GM12865 (cell line): ENCODE data around the gene FNDC11.
"Not testable (repeated sequence)": the region's sequence is repeated elsewhere in the genome, so short reads cannot be mapped to it uniquely, and the experiment has no call there.

ENCODE experiments used
- DNase-seq: peaks from one replicate; pipeline ENCODE4 v3.0.0; 2010; ENCODE audit warnings: low read depth
- H3K4me3 ChIP-seq: 2 replicates; pipeline ENCODE4 v1.5.1; 2011; ENCODE audit warnings: mild to moderate bottlenecking, low read depth, low read length, control low read depth
- TF ChIP-seq, protein P1 (sequence below): IDR thresholded peaks from 2 replicates; pipeline ENCODE4 v1.5.1; 2011; ENCODE audit warnings: low read length, control low read depth, low read depth, inconsistent platforms; ENCODE audit not compliant: insufficient read depth; ENCODE audit errors: missing control alignments

Gene FNDC11

DNA sequence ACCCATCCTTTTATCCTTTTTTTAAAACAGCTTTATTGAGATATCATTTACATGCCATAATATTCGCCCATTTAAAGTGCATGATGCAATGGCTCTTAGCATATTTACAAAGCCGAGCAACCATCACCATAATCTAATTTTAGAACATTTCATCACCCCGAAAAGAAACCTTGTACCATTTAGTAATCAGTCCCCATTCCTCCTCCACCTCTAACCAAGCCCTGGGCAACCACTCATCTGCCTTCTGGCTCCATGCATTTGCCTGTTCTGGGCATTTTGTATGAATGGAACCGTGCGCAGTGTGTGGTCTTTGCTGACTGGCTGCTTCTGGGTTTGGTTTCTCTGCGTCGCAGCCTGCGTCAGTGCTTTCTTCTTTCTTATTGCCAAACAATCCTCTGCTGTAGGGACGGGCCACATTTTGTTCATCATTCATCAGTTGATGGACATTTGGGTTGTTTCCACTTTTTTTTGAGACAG, 44.8 kb upstream of the FNDC11 start:
- no peak for DNase-seq
- TF ChIP-seq, protein P1, sequence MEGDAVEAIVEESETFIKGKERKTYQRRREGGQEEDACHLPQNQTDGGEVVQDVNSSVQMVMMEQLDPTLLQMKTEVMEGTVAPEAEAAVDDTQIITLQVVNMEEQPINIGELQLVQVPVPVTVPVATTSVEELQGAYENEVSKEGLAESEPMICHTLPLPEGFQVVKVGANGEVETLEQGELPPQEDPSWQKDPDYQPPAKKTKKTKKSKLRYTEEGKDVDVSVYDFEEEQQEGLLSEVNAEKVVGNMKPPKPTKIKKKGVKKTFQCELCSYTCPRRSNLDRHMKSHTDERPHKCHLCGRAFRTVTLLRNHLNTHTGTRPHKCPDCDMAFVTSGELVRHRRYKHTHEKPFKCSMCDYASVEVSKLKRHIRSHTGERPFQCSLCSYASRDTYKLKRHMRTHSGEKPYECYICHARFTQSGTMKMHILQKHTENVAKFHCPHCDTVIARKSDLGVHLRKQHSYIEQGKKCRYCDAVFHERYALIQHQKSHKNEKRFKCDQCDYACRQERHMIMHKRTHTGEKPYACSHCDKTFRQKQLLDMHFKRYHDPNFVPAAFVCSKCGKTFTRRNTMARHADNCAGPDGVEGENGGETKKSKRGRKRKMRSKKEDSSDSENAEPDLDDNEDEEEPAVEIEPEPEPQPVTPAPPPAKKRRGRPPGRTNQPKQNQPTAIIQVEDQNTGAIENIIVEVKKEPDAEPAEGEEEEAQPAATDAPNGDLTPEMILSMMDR, result no peak
- H3K4me3 ChIP-seq, result no peak overlapping the region

DNA sequence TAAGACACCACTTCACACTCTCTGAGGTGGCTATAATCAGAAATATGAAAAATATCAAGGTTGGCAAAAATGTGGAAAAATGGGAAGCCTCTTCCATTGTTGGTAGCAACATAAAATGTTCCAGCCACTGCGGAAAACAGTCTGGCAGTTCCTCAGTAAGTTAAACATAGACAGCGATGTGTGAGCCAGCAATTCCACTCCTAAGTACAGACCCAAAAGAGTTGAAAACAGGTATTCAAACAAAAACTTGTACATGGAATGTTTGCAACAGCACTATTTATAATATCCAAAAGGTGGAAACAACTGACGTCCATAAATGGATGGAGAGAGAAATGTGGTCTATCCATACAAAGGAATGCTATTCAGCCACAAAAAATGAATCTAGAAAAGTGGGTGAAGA, 40.8 kb upstream of the FNDC11 start:
- TF ChIP-seq, protein P1, result no peak
- no peak for DNase-seq

DNA sequence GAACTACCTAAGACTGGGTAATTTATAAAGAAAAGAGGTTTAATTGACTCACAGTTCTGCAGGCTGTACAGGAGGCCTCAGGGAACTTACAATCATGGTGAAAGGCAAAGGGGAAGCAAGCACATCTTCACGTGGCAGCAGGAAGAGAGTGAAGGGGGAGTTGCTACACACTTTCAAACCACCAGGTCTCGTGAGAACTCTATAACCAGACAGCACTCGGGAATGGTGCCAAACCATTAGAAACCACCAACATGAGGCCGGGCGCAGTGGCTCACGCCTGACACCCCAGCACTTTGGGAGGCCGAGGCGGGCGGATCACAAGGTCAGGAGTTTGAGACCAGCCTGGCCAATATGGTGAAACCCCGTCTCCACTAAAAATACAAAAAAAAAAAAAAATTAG, 39.4 kb upstream of the FNDC11 start:
- peak; percentile 38 for DNase-seq
- H3K4me3 ChIP-seq, result not testable (repeated sequence)

More for the DNA sequence above, 40.8 kb upstream of the FNDC11 start:
- H3K4me3 ChIP-seq, result no peak overlapping the region

DNA sequence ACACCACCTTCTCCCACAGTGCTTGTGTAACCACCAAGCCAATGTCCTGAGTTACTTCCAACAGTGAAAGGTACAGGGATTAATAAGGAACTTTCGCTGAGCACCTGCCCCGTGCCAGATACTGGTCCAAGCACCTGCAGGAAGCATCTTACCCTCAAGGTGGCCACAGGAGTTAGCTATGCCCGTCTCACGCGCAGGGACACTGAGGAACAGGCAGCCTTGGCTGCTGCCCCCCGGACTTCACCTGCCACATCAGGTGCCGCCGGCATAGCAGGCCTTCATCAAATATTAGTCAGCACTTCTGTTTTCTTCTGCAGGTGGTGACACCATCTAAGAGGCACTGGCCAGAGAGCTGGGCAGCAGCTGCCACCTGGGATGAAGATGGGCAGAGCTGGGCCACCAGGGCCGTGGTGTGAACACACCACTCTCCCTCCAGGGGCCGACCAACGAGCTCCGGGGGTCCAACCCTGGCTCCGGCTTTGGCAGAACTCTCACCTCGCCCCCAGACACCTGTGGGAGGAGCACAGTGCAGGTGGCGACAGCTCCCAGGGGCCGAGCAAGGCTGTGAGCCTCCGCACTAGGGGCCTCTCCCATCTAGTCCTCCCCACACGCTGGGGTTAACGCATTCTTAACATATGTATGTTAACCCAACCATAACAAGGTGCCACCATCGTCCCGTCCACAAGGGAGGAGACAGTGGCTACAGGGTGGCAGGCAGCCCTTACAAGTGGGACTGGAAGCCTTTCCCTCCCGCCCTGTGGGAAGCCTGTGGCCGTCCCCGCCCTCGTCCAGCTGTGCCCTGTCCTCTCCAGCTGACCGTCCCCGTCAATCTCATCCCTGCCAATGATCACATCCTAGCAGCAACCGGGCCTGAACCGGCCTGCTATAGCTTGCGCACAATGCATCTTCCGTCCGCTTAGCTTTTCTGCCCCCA, 36.3 kb upstream of the FNDC11 start:
- H3K4me3 ChIP-seq, result no peak overlapping the region
- no peak for DNase-seq
- TF ChIP-seq, protein P1, result no peak

DNA sequence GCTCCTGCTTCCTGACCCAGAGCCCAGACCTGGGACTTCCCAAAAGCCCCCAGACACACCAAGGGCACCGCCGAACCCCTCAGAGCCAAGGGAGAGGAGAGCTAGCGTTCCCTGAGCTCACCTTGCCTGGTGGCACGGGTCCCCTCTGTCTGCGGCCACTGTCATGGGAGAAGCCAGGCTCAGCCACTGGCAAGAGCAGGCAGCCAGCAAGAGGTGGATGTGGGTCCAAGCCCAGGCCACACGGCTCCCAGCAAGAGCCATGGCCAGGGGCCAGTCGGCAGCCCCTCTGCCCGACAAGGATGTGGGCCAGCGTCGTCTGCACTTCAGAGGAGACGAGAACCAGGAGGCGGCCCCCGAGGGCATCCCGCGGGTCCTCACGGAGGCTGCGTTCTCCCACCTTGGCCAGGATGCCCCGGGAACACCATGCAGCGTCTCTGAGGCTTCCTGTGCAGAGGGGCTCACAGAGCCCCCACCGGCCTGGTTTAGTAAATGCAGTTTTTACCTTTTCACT, 35.6 kb upstream of the FNDC11 start:
- TF ChIP-seq, protein P1, result no peak
- no peak for DNase-seq
- H3K4me3 ChIP-seq, result no peak overlapping the region

DNA sequence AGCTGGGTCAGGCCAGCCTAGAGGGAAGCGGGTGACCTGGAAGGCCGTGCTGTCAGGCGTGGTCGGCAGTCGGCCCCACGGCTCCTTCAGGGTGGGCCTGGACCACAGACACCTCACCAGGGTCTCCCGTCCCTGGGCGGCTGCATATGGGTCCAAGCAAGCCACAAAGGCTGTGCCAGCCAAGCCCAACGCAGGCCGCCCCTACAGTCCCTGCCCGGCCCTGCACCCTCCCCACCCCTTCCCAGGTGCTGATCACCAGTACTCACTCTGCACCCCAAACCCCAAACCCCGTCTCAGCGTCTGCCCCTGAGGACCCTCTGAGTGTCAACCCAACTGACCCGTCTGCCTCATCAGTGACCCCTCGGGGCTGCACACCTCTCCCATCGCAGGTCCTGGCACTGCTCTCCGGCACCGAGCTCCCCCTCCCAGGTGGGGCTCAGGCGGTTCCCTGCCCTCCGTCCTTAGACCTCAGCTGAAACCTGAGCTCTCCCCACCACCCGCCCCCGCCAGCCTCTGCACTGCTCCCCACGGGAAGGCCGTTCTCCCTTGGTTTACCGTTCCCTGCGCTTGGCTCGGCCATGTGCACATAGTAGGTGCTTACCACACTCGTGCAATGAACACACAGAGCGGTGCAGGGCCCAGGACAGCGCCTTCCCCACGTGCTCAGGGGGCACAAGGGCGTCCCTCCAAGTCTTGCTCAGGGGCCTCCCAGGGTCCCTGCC, 34.9 kb upstream of the FNDC11 start:
- peak overlapping the region; percentile 56 for H3K4me3 ChIP-seq
- DNase-seq, result peak; percentile 1
- TF ChIP-seq, protein P1, result no peak
